ENCODE results near the gene CNTNAP2.
"Not testable (repeated sequence)": the region's sequence is repeated elsewhere in the genome, so short reads cannot be mapped to it uniquely, and the experiment has no call there.

The CNTNAP2 gene

DNA sequence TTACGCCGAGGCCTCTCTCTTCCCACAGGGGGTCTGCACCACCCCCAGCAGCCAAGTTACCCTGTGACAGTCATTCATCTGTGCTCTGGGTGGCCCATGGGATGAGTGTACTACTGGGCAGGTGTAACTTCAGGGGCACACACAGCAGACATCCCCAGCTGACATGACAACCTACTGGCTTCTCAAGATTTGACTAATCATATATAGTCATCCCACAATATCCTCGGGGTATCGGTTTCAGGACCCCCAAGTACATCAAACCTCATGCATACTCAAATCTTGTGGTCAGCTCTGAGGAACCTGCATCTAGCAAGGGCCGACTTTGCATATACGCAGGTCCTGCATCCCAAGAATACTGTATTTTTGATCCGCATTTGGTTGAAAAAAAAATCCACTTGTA is 2137.0 kb downstream of the CNTNAP2 start:
- DNase-seq = no peak

DNA sequence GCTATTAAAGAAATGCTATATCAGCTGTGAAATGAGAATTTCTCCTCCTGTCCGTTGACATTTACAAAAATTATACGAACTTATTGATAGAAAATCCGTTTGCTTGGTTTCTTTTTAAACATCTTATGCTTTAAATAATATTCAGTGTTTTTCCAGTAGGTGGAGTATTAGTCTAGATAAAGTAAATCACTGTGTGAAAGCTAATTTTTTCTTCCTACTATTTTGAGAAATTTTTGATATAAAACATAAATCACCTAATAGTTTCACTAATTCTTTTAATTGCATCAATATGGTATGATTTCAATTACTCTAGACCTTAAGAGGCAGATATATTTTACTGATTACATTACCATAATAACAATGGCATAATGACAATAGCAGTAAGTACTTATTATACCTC is 2138.7 kb downstream of the CNTNAP2 start:
- DNase-seq = no peak

DNA sequence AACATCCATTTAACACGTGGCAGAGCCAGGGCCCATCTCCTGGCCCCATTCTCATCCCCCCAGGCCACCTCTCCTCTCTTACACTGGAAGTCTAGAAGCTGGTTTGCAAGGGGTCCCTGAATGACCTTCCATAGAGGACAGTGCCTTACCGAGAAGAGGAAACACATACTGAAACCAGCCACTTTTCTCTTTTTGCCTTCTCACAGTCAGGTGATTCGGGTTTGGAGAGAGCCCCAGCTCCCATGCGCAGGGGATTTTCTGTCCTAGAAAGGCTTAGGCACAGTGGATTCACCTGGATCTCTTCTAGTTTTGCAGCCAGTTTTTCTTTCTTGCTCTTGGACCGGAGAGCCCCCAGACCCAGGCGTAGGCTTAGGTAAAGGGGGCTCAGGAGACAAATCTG is 2139.8 kb downstream of the CNTNAP2 start:
- no peak for DNase-seq

DNA sequence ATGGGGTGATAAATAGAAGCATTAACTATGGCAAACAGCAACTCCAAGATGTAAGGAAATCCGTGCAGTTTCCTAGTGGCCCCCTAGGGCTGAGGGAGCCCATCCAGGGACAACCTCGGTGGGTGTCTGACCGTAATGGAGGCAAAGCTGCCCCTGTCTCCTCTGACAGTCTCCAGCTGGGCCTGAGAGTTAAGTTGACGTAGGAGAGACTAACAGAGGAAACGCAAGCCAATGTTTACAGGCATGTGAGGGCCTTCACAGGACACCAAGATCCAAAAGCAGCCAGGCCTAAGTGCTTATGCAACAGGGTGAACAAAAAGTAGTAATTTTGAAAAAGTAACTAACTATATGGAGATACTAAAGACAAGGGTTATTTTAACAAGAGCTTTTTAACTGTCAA is 2144.0 kb downstream of the CNTNAP2 start:
- DNase-seq = no peak

DNA sequence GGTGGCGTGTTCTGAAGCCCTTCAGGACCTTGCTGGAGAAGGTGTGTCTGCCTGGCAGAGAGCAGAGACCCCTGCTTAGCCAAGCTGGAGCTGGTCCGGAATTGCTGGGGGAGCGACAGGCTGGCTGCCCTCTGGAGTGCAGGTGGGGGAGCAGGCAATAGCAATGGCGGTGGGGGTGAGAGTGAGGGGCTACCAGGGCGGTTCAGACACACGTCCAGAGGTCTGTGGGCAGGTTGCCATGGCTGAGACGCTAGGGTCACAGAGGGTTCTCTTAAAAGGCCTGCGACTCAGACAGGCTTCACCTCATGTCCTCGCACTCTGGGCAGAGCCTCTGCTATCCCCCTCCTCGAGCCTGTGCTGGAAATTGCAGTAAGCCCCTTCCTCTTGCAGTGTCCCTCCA is 2144.9 kb downstream of the CNTNAP2 start:
- no peak for DNase-seq

DNA sequence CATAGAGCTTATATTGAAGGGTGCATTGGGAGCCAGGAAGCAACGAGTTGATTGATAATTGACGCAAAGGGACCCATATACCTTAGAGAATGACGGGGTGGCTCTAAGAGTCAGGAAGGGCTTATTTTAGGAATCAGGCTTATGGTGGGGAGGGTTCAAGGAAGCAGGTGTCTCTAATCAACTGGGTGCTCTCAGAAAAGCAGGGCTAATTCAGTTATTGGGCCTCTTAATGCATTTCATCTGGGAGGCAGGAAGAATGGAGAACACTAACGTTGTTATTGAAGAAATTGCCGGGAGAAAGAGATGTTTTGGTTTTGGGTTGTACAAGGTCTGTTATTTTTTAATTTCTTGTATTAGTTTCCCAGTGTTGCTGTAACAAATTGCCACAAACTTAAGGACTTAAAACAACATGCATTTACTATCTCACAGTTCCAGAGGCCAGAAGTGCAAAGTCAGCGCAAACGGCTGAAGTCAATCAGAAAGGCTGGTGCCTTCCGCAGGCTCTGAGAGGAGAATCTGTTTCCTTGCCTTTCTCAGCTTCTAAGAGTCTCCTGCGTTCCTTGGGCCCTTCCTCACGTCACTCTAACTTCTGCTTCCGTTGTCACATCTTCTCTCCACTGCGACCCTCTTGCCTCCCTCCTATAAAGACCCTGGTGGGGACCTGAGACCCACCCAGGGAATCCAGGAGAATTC is 2145.5 kb downstream of the CNTNAP2 start:
- DNase-seq = no peak

DNA sequence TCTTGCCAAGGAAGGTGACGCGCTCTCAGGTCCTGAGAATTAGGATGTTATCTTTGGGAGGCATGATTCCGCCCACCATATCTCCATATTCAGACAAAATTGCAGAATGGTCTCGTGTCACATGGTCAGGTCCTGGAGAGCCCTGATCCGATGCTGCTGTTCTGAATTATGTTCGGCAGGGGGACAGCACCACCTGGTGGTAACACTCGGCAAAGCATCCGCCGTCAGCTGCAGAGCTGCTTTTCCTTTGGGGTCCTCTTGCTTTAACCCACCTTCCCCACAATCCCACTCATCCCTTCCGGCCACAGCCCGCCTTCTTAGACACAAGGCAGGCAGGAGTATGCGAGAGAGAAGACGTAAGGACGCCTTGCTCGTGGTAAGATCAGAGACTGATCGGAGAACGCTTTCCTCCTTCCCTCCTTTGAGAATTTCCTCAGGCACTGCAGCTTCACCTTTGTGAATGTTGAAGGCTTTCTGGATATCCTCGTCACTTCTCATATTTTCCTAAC is 2146.2 kb downstream of the CNTNAP2 start:
- DNase-seq = peak; percentile 40

DNA sequence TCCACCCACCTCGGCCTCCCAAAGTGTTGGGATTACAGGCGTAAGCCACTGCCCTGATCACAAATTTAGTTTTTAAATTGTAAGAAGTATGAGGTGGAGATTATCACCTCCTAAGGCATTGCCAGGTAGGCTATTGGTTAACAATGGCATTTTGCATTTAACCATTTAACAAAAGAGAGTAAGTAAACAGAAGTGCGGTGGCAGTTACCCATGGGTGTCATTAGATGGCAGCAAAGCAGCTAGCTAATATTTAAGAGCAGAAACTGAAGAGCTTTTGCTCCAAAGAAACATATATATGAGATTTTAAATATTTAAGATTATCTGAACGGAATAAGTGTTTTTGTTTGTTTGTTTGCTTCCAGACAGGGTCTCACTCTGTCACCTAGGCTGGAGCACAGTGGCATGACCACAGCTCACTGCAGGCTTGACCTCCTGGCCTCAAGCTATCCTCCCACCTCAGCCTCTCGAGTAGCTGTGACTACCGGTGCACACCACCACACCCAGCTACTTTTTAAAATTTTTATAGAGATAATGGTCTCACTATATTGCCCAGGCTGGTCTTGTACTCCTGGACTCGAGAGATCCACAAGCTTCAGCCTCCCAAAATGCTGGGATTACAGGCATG is 2148.4 kb downstream of the CNTNAP2 start:
- DNase-seq = peak; percentile 30

DNA sequence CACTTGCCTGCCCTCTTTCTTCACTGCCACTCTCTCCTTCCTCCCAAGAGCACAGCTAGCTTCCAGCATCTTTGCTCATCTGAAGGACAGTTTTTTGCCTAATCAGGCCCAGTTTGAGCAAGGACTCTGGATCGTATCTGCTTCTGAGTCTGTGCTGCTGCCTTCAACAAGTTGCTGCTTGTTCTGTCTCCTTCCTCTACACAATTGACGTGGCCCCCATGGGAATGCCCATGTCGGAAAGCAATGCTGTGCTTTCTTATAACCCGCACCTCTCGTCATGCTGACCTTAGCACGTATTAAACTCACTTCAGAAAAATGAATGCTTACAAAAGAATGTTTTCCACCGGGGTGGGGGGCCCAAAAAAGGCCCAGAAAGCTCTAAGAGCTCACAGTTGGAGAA is 2149.3 kb downstream of the CNTNAP2 start:
- DNase-seq = no peak

DNA sequence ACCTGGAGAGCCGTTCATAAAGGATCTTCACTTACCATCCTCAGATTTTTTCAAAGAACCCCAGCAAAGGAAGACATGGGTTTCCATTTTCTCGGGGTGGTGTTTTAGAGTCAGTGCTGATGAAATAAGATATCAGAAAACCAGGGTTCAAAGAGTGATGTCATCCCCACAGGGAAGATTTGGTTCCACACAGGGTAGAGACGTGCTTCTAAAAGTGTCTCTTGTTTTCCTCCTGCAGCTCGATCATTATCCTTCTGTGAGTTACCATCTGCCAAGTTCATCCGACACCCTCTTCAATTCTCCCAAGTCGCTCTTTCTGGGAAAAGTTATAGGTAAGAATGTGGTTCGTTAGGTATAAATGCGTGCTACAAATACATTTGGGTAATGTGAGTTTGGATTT is 2150.2 kb downstream of the CNTNAP2 start:
- DNase-seq = no peak

DNA sequence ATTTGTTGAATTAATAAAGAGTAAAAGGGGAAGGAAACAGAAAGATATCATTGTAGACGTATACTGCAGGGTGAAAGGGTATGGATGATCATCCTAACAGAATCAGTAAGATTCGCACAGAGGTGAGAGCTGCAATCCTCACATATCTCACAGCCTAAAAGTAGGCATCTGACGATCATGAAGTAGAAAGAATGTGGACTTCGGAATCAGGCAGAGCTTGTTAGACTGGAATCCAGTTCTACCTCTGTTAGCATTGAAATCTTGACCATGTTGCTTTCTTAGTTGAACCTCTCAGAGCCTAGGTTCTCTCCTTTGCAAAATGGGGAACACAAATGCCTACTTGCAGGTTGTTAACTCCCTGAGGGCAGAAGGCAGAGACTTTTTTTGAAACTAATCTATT is 2154.0 kb downstream of the CNTNAP2 start:
- no peak for DNase-seq

DNA sequence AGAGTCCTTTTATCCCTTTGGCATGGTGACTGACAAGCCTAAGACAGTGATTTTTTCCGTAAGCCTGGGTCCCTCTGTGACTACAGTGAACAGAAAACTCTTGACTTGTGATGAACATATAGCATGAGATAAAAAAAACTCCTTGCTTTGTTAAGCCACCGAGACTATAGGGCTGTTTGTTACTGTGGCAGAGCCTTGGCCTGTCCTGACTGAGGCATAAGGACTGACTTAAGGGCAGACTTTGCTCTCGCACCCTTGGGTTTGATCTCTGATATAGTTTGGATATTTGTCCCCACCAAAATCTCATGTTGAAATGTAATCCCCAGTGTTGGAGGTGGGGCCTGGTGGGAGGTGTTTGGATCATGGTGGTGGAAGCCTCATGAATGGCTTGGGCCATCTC is 2157.5 kb downstream of the CNTNAP2 start:
- no peak for DNase-seq

DNA sequence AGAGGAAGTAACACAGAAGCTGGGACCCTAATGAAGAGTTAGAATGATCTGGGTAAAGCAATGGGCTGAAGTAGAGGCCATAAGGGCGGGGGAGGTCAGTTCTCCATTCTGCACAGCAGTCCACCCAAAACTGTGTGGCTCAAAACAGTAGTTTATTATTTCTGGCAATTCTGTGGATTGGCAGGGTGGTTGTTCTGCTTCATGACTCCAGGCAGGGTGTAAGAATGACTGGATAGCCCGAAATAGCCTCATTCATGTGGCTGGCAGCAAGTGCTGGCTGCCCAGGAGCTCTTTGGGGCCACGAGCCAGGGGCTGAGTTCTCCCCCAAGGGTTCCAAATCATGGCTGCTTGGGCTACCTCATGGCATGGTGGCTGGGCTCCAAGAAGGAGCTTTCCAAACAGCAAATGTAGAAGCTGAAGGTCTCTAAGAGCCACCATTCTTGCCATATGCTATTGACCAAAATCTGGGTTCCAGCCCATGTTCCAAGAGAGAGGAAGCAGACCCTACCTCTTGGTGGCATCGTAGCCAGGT is 2158.8 kb downstream of the CNTNAP2 start:
- DNase-seq = no peak

DNA sequence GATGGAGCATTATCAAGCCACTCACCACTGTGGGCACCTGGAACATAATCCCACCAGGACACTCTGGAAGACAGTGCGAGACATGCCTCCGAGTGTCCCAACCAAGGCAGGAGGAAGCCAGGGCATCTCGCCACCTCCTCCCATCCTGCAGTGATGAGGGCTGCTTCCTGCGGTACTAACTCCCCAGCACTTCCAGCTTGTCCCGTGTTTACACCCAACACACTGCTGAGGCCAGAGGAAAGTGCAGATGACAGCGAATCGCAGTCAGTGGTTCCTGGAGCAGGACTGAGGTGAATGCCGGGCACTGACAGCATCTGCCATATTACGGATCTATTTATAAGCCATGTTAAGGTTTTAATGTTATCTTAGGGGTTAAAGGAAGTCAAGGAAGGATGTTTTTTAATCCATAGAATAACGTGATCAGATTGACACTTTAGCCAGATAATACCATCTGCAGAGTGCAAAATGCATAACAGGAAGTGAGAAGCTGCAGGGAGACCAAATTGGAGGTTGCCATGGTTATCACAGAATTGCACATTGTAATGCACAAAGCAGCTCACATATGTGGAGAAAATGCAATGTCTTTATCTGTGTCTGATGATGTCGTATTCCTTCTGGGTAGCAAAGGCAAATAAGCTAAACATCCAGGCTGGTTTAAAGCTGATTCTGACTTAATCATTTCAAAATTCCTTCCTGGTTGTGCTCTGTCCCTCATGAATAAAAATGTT is 2159.9 kb downstream of the CNTNAP2 start:
- no peak for DNase-seq

DNA sequence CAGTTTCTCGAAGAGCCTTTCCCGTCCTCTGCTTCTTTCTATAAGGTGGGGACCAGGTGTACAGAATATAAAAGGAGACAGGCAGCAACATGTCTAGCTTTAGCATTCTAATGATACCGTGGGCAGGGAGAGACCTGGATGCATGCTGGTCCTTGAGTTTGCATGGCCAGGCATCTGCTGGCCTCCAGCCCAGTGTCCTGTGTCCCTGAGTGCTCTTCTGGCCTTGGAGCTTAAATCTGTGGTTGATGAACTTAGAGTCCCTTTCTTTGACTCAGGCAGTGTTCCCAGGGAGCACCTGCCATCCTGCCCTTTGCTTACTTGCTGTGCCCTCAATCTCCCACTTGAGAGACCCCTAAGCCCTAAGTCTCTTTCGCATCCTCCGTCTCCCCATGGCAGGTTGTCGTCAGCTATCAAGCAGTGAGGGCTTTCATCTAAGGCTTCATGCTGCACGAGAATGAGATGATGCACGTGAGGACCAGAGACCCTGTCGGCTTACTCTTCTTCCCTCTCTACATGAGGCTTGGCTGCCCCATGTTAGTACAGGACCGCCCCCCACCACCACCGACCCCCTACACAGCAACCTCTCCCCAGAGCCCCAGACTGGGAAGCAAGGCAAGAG is 2160.6 kb downstream of the CNTNAP2 start:
- no peak for DNase-seq

DNA sequence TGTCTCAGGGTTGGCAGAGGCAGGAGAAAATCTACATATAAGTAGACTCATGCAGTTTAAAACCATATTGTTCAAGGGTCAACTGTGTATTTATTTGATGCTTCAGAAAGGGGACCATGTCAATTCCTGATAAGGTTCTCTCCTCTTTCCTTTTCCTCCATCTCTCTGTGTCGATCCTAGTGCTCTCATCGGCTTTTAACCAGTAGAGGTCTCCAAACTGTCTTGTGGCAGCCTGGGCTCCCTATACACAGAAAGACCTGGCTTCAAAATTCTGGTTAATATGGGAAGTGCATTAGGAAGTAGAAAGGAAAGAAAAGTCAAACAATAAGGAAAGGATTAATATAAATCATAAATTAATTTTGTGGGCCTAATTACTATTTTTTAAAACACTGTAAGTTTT is 2169.5 kb downstream of the CNTNAP2 start:
- DNase-seq = peak; percentile 14

DNA sequence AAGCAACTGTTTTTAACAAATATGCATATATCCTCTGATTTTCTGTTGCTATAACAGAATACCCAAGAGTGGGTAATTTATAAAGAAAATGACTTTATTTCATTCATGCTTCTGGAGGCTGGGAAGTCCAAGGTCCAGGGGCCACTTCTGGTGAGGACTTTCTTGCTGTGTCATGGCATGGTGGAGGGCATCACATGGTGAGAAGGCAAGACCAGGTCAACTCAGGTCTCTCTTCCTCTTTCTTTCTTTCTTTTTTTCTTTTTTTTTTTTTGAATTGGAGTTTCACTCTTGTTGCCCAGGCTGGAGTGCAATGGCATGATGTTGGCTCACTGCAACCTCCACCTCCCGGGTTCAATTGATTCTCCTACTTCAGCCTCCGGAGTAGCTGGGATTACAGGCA is 2170.9 kb downstream of the CNTNAP2 start:
- no peak for DNase-seq

DNA sequence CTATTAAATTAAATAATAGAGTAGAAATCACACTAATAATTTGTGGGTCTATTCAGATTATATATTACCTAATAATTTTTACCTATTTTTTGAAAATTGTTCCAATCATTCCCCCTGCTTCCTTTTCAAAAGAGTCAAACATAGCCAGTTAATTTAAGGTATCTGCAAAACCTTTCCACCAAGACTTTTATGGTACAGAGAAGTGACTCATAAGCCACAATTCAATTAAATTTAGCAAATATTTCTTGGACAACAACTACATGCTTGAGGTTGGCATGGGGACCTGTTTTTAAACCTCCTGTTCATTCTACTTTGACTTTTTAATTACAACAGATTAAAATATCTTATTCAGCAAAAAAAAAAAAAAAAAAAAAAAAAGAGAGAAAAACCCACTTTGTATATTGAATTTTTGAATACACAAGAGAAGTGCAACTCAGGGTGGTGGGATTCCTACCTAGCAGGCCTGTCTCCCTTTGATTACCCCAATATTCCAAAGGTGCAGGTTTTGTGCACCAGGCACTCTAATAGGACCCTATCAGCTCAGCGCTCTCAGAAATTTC is 2172.1 kb downstream of the CNTNAP2 start:
- DNase-seq = no peak

DNA sequence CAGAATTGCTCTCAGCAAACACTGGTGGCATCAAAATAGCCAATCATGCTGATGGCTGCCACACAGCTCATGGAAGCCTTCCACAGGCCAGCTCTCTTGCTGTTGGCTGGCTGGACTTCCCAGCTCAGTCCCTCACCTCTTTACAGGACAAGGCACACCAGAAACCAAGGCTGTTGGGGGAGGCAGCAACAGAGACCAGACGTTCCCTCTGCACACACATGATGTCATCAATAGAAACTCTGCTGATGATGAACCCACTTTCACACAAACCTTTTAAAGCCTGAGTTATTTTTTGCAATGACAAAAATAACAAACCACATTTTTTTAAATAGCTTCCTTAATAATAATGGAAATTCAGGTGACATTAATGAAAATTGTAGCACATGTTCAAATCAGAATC is 2173.0 kb downstream of the CNTNAP2 start:
- no peak for DNase-seq

DNA sequence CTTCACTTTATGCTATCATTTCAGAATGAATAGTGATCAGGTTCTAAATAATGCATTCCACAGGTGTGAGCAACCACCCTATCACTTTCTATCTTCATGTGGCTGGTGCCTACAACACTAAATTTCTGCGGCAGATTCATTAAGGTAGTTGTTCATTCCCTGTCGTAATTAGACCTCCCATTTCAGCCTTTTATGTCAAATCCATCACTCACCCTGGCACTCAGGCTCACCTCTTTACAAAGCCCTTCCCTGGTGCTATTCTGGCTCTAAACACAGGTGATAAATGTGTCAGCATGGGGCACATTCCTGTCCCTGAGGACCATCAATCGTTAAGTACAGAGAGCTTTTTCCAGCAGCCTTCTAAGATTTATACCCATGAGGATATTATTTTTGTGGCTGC is 2173.9 kb downstream of the CNTNAP2 start:
- no peak for DNase-seq

DNA sequence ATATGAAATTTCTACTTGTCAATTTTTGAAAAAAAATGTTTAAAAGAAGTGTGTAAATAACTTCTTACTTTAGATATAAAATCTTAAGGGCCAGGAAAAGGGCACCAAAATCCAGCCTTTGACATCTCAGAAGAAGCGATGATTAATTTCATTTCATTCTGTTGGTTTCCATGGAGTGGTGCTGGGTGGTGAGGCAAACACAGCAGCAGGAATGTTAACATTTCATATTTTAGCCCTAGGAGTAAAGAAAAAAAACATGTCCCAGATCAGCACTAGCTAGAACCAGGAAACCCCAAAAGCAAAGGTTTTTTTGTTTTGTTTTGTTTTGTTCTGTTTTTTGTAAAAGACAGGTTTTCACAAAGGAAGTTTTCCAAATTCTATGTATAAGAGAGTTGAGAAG is 2175.2 kb downstream of the CNTNAP2 start:
- DNase-seq = no peak

DNA sequence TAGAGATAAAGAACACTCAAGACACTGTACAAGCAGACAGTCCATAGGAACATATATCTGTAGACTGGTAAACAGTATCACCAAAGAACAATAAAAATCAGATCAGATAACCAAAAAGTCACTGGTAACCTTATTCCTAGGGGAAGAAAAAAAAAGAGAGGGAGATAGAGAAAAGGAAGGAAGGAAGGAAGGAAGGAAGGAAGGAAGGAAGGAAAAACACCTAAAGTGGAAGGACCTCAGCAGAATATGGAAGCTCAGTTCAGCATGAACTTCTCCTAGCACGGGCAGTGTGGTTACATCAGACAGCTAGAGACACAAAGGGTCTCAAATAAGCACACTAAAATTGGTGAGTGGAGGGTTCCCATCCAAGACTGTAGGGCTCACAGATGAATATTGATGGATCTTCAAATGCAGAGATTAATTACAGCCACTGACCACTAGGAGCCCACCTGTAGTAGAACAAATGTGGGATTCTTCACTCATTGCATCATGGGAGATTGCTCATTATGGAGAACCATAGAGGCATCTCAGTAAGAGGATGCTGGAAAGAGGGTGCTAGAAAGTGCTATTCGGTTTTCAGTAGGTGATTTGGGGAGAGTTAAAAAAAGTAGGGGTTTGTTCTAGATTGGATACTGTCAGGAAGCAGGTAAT is 2180.5 kb downstream of the CNTNAP2 start:
- DNase-seq = no peak

DNA sequence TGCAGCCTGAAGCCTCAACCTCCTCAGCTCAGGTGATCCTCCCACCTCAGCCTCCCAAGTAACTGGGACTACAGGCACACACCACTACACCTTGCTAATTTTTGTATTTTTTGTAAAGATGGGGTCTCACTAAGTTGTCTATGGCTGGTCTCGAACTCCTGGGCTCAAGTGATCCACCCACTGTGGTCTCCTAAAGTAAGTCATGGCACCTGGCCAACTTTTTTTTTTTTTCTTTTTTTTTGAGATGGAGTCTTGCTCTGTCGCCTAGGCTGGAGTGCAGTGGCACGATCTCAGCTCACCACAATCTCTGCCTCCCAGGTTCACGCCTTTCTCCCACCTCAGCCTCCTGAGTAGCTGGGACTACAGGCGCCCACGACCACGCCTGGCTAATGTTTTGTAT is 2182.2 kb downstream of the CNTNAP2 start:
- DNase-seq = not testable (repeated sequence)

All from fibroblast of upper back skin (primary cell).